Retinal pigment epithelial cell (primary cell): ENCODE results near the gene UCP3.

Source experiments
- DNase-seq: peaks from one replicate; pipeline ENCODE4 v3.0.0-alpha.2; 2010; ENCODE audit warnings: low read depth
- H3K4me3 ChIP-seq: 2 replicates; pipeline ENCODE4 v1.5.1; 2011; ENCODE audit warnings: mild to moderate bottlenecking, low read length, control low read depth, moderate library complexity
- TF ChIP-seq, protein P1 (sequence below): conservative IDR thresholded peaks from 2 replicates; pipeline ENCODE4 v1.5.1; 2011; ENCODE audit warnings: low read depth, low read length, control low read depth, inconsistent platforms

UCP3 gene

GRCh38 chr11:74011360-74012073 is 2.6 kb upstream of the UCP3 start:
- H3K4me3 ChIP-seq = no peak overlapping the region
- DNase-seq = no peak
- TF ChIP-seq, protein P1, sequence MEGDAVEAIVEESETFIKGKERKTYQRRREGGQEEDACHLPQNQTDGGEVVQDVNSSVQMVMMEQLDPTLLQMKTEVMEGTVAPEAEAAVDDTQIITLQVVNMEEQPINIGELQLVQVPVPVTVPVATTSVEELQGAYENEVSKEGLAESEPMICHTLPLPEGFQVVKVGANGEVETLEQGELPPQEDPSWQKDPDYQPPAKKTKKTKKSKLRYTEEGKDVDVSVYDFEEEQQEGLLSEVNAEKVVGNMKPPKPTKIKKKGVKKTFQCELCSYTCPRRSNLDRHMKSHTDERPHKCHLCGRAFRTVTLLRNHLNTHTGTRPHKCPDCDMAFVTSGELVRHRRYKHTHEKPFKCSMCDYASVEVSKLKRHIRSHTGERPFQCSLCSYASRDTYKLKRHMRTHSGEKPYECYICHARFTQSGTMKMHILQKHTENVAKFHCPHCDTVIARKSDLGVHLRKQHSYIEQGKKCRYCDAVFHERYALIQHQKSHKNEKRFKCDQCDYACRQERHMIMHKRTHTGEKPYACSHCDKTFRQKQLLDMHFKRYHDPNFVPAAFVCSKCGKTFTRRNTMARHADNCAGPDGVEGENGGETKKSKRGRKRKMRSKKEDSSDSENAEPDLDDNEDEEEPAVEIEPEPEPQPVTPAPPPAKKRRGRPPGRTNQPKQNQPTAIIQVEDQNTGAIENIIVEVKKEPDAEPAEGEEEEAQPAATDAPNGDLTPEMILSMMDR = no peak

GRCh38 chr11:74010306-74011300 is 1.7 kb upstream of the UCP3 start:
- H3K4me3 ChIP-seq = no peak overlapping the region
- no peak for DNase-seq
- TF ChIP-seq, protein P1 = no peak

DNA sequence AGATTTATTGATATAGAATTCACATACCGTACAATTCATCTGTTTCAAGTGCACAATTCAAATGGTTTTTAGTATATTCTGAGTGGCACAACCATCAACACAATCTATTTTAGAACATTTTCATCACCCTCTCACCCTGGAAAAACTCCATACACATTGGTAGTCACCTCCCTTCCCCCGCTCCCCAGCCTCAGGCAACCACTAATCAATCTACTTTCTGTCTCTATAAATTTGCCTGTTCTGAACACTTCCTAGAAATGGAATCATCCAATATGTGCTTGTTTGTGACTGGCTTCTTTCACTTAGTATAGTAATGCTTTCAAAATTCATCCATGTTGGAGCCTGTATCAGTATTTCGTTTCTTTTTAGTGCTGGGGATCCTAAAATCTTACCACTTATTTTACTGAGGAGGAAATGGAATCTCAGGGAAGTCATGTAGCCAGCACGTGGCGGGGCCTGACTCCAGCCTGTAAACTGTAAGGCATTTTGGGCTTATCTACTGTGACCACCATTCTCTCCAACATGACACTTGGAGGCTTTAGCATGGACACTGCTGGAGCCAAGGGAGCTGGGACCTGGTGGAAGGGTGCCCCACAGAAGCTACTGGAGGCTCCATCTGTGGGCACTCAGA is 905 bp upstream of the UCP3 start:
- DNase-seq = no peak
- H3K4me3 ChIP-seq = no peak overlapping the region
- TF ChIP-seq, protein P1 = no peak

DNA sequence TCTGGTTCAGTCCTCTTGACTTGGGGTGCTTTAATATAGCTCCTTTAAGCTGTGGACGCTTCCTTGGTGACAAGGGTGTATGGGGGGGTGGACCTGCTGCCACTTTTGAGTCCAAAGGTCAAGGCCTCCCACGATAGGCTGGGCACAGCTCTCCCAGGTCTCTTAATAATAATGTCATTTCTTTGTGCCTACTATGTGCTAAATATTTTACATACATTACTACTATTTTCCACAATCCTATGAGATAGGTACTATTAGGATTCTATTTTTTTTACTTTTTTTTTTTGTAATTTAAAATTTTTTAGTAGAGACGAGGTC is 304 bp upstream of the UCP3 start:
- H3K4me3 ChIP-seq = no peak overlapping the region
- TF ChIP-seq, protein P1 = no peak
- no peak for DNase-seq

DNA sequence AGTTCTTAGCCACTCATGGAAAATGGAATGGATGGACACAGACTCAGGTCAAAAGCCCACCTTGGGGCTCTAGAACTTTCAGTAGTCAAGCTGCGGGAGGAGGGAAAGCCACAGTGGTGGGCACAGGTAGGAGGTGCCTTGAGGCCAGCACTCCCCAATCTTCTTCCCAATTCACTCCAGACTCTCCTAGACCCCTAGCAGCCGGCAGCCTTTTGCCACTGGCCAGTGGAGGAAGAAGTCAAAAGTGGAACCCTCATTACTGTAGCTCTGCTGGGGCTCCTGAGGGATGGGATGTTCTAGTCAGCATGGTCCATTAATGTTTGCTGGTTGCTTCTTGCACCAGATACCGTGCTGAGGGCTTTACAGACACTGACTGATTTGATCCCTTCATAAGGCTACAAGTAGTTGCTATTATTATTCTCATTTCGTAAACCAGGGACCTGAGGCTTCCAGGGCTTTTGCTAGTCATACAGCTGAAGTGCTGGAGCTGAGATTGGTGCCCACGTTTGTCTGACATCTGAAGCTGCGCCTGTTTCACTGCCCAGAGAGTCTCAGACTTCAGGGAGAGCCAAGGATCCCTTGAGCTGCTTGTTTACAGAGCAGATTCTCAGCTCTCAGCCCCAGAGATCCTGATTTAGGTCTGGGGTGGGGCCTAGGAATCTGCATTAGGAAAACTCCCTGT is 1.1 kb downstream of the UCP3 start:
- TF ChIP-seq, protein P1 = no peak
- H3K4me3 ChIP-seq = no peak overlapping the region
- DNase-seq = no peak

- no peak overlapping the region for H3K4me3 ChIP-seq
- TF ChIP-seq, protein P1 = no peak
- DNase-seq = no peak
These were observed 2.1 kb downstream of the UCP3 start for GRCh38 chr11:74006743-74007304.
